IMR-90 (cell line): Measurements from ENCODE around the gene ANTXR1. TPM values are rescaled to one million over a fixed set of nuclear protein-coding genes. Genes with fewer than 3 reads are reported as not detected.
A peak's percentile ranks its signal among the peaks of the same experiment; 100 is the strongest.

Experiments used
- ATAC-seq: fragments of 200-7000 bp; cut with Tn5 transposase; 2 replicates; pipeline ENCODE4 v1.9.1; 2020; ENCODE audit warnings: low read depth, mild to moderate bottlenecking, moderate library complexity
- BruUV-seq: library from RNA; stranded (reverse); fragments of 400-500 nt; replicated peaks from 2 replicates; lab custom pipeline; 2021; lab: Mats Ljungman, UMichigan
- CTCF ChIA-PET: fragments of 300-600 bp; formaldehyde crosslinking; extraction: SDS; loops from one replicate; lab custom pipeline; 2021; ENCODE audit warnings: antibody characterized with exemption; lab: Yijun Ruan, JAX
- POLR2A ChIA-PET: fragments of 300-600 bp; sonication (Branson Sonifier 250); formaldehyde crosslinking; loops from one replicate; lab custom pipeline; 2022; ENCODE audit warnings: antibody characterized with exemption; ENCODE audit not compliant: unreplicated experiment; lab: Charles Lee
- DNase-seq: peaks from one replicate; pipeline ENCODE4 v3.0.0; 2013
- H2AFZ ChIP-seq: replicated peaks from 2 replicates; pipeline ENCODE3; 2013; ENCODE audit warnings: low read length, mild to moderate bottlenecking; ENCODE audit not compliant: poor library complexity
- H2AK5ac ChIP-seq: 2 replicates; pipeline ENCODE4 v1.6.1; 2013; ENCODE audit warnings: low read depth, low read length, inconsistent platforms
- H2AK9ac ChIP-seq: replicated peaks from 2 replicates; pipeline ENCODE3; 2013; ENCODE audit warnings: mild to moderate bottlenecking, low read depth, low read length, moderate library complexity; ENCODE audit not compliant: poor library complexity
- H2BK120ac ChIP-seq: 2 replicates; pipeline ENCODE4 v1.6.1; 2013; ENCODE audit warnings: low read depth, low read length, inconsistent platforms
- H2BK15ac ChIP-seq: 3 replicates; pipeline ENCODE4 v1.6.1; 2013; ENCODE audit warnings: low read depth, low read length, inconsistent platforms
- H2BK20ac ChIP-seq: 2 replicates; pipeline ENCODE4 v1.6.1; 2013; ENCODE audit warnings: low read depth, mild to moderate bottlenecking, inconsistent platforms, low read length, moderate library complexity
- H2BK5ac ChIP-seq: 2 replicates; pipeline ENCODE4 v1.6.1; 2013; ENCODE audit warnings: mild to moderate bottlenecking, low read depth, low read length, inconsistent platforms; ENCODE audit not compliant: poor library complexity, severe bottlenecking
- H3K14ac ChIP-seq: replicated peaks from 2 replicates; pipeline ENCODE4 v1.6.1; 2013; ENCODE audit warnings: low read depth, low read length, inconsistent platforms
- H3K18ac ChIP-seq: 2 replicates; pipeline ENCODE4 v1.6.1; 2013; ENCODE audit warnings: low read depth, low read length, control low read depth
- H3K23ac ChIP-seq: 2 replicates; pipeline ENCODE4 v1.6.1; 2013; ENCODE audit warnings: low read depth, low read length, inconsistent platforms
- H3K27ac ChIP-seq: 2 replicates; pipeline ENCODE4 v1.5.1; 2013; ENCODE audit warnings: mild to moderate bottlenecking, control low read depth, low read length; ENCODE audit not compliant: insufficient read depth
- H3K27me3 ChIP-seq: 2 replicates; pipeline ENCODE4 v1.6.1; 2013; ENCODE audit warnings: low read length; ENCODE audit not compliant: control insufficient read depth, insufficient read depth
- H3K36me3 ChIP-seq: 2 replicates; pipeline ENCODE4 v1.6.1; 2013; ENCODE audit warnings: low read length, mixed read lengths; ENCODE audit not compliant: control insufficient read depth, insufficient read depth
- H3K4ac ChIP-seq: 2 replicates; pipeline ENCODE4 v1.6.1; 2013; ENCODE audit warnings: low read depth, low read length, inconsistent platforms
- H3K4me1 ChIP-seq: 2 replicates; pipeline ENCODE4 v1.6.1; 2013; ENCODE audit warnings: low read length, mixed read lengths; ENCODE audit not compliant: control insufficient read depth, insufficient read depth
- H3K4me2 ChIP-seq: 2 replicates; pipeline ENCODE4 v1.6.1; 2013; ENCODE audit warnings: low read depth, mild to moderate bottlenecking, control low read depth, low read length, moderate library complexity
- H3K4me3 ChIP-seq: 2 replicates; pipeline ENCODE4 v1.5.1; 2013; ENCODE audit warnings: low read depth, mild to moderate bottlenecking, control low read depth, low read length, moderate library complexity; ENCODE audit not compliant: insufficient read depth
- H3K56ac ChIP-seq: 2 replicates; pipeline ENCODE4 v1.6.1; 2013; ENCODE audit warnings: low read length, inconsistent platforms; ENCODE audit not compliant: insufficient read depth; ENCODE audit errors: extremely low read depth
- H3K79me1 ChIP-seq, 2 experiments: 2 replicates each; pipeline ENCODE4 v1.6.1; 2013; ENCODE audit warnings: low read length in 2 of 2, inconsistent platforms in 1 of 2, low read depth in 1 of 2
- H3K9ac ChIP-seq: 2 replicates; pipeline ENCODE4 v1.6.1; 2013; ENCODE audit warnings: low read depth, low read length, control low read depth
- H3K9me1 ChIP-seq: 2 replicates; pipeline ENCODE4 v1.6.1; 2013; ENCODE audit warnings: low read length, inconsistent platforms; ENCODE audit not compliant: insufficient read depth
- H3K9me3 ChIP-seq: 2 replicates; pipeline ENCODE4 v1.6.1; 2013; ENCODE audit warnings: low read length; ENCODE audit not compliant: control insufficient read depth, insufficient read depth
- H4K20me1 ChIP-seq: 2 replicates; pipeline ENCODE4 v1.6.1; 2013; ENCODE audit warnings: low read length, inconsistent platforms; ENCODE audit not compliant: insufficient read depth
- H4K5ac ChIP-seq: 2 replicates; pipeline ENCODE4 v1.6.1; 2013; ENCODE audit warnings: mild to moderate bottlenecking, low read depth, low read length, control low read depth
- H4K8ac ChIP-seq, 2 experiments: 2 replicates each; pipeline ENCODE4 v1.6.1; 2013; ENCODE audit warnings: low read depth in 2 of 2, low read length in 2 of 2, control low read depth in 1 of 2, inconsistent platforms in 1 of 2
- H4K91ac ChIP-seq: 2 replicates; pipeline ENCODE4 v1.6.1; 2013; ENCODE audit warnings: low read depth, low read length, inconsistent platforms; ENCODE audit not compliant: insufficient read depth
- BHLHE40 ChIP-seq: fragments of 150-350 bp; IDR thresholded peaks from 2 replicates; pipeline ENCODE4 v1.6.1; 2016; ENCODE audit warnings: mild to moderate bottlenecking, low read depth, low read length
- CEBPB ChIP-seq: IDR thresholded peaks from 2 replicates; pipeline ENCODE4 v1.6.1; 2012; ENCODE audit warnings: low read depth, low read length, improper control_type of control experiment
- MAZ ChIP-seq: IDR thresholded peaks from 2 replicates; pipeline ENCODE4 v1.6.1; 2012; ENCODE audit warnings: low read depth, mild to moderate bottlenecking, low read length, improper control_type of control experiment, moderate library complexity, borderline replicate concordance
- MXI1 ChIP-seq: IDR thresholded peaks from 2 replicates; pipeline ENCODE4 v1.6.1; 2012; ENCODE audit warnings: low read depth, mild to moderate bottlenecking, low read length, moderate library complexity, borderline replicate concordance
- NFE2L2 ChIP-seq: fragments of 150-350 bp; IDR thresholded peaks from 2 replicates; pipeline ENCODE4 v1.6.1; 2016; ENCODE audit warnings: low read depth, mild to moderate bottlenecking, low read length
- POLR2A ChIP-seq: IDR thresholded peaks from 2 replicates; pipeline ENCODE4 v1.6.1; 2012; ENCODE audit warnings: mild to moderate bottlenecking, low read depth, low read length
- RCOR1 ChIP-seq: IDR thresholded peaks from 2 replicates; pipeline ENCODE4 v1.6.1; 2012; ENCODE audit warnings: mild to moderate bottlenecking, low read length, improper control_type of control experiment; ENCODE audit not compliant: insufficient replicate concordance
- RFX5 ChIP-seq: IDR thresholded peaks from 2 replicates; pipeline ENCODE4 v1.8.0; 2012; ENCODE audit warnings: low read depth, mild to moderate bottlenecking, low read length, moderate library complexity
- WGBS, 2 experiments: methylation state at CpG; one replicate each; pipeline versions ENCODE4 v1.1.5 to v1.1.7; 2013; ENCODE audit warnings: missing lambda C conversion rate in 2 of 2; ENCODE audit not compliant: insufficient read length in 1 of 2; ENCODE audit errors: extremely low coverage in 2 of 2; 5-methylcytosine and 5-hydroxymethylcytosine counted together
- dilution Hi-C: fragments of 300-500 bp; cut with HindIII; formaldehyde crosslinking; loops from one replicate; pipeline ENCODE4 v1.14.3; 2018; ENCODE audit warnings: low sequenced_read_pairs; ENCODE audit not compliant: unreplicated experiment
- in situ Hi-C: fragments of 300-500 bp; cut with MboI; formaldehyde crosslinking; loops from 3 replicates; pipeline ENCODE4 v1.14.3; 2019; ENCODE audit warnings: low sequenced_read_pairs, inconsistent platforms, mixed read lengths
- intact Hi-C: fragments of 100-400 bp; cut with micrococcal nuclease; formaldehyde crosslinking; loops from 2 replicates; pipeline ENCODE4 v1.10.0; 2022
- polyA plus RNA-seq, 3 experiments: library from polyadenylated mRNA; depleted of rRNA; stranded (reverse); fragments of >200 nt; gene quantifications; 2 replicates each; pipeline ENCODE4 v1.2.3, GENCODE V29; 2012; ENCODE audit warnings: low replicate concordance in 1 of 3
- total RNA-seq: library from RNA; depleted of rRNA; stranded (reverse); fragments of >200 nt; gene quantifications from 2 replicates; pipeline ENCODE4 v1.2.3, GENCODE V29; 2012
- TF ChIP-seq, protein P1 (sequence below): fragments of 150-350 bp; IDR thresholded peaks from 2 replicates; pipeline ENCODE4 v1.6.1; 2017; ENCODE audit warnings: mild to moderate bottlenecking, antibody characterized with exemption, low read length, low read depth
- TF ChIP-seq, protein P2 (sequence below): fragments of 150-350 bp; IDR thresholded peaks from 2 replicates; pipeline ENCODE4 v1.6.1; 2016; ENCODE audit warnings: low read depth, mild to moderate bottlenecking, low read length, moderate library complexity, borderline replicate concordance

The ANTXR1 gene
- total and polyA plus RNA-seq, 2 of the 4 experiments (the other 2 are of a cell fraction) = 27.2 to 36.9 TPM

DNA sequence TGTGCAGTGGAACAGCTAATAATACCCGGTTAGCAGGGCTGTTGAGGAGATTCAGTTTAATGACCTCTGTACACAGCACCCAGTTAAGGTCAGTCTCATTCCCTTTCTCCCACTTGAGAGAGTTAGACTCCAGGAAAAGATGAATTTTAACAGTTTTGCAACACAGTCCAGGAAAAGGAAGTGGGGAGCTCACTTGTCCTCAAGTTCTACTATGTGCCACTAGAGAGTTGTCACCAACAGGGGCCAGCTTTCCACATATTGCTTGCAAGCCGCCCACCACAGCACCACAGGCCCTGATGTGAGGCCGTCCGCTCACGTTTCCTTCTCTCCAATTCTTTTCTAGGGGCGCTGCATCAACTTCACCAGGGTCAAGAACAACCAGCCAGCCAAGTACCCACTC, 231.9 kb downstream of the ANTXR1 start:
- Histone ChIP-seq H3K9me1 (peaks cover 32% of the 10 kb centered on the region), H3K79me1 (peaks cover 21 to 58% of the 10 kb centered on the region in 2 experiments; a peak in 3 of 4 replicates), H4K8ac (peak overlapping the region; percentile 84 to 91; a peak in 3 of 4 replicates), H3K27ac (peak overlapping the region; percentile 49; the same call in 1 of the 2 replicates), H3K9ac (peak overlapping the region; percentile 36; the same call in 1 of the 2 replicates), H3K14ac (peak overlapping the region; percentile 69), H2AK5ac (peak overlapping the region; percentile 80), H2BK5ac (peak overlapping the region; percentile 33), H2AK9ac (no peak overlapping the region), H3K36me3 (peaks cover 49% of the 10 kb centered on the region), H2AFZ (no peak overlapping the region), H3K4me3 (no peak overlapping the region), H3K4me1 (peaks cover 33% of the 10 kb centered on the region), H4K20me1 (no peaks in the 10 kb centered on the region), H3K4ac (peak overlapping the region; percentile 81), H3K23ac (peak overlapping the region; percentile 80; the same call in 1 of the 2 replicates), H2BK20ac (peak overlapping the region; percentile 90), H4K5ac (peak overlapping the region; percentile 96), H2BK120ac (peak overlapping the region; percentile 88), H3K27me3 (no peaks in the 10 kb centered on the region), H2BK15ac (peak overlapping the region; percentile 67; the same call in 2 of the 3 replicates), H4K91ac (peak overlapping the region; percentile 69), H3K56ac (no peak overlapping the region), H3K18ac (peak overlapping the region; percentile 96), H3K9me3 (no peaks in the 10 kb centered on the region), H3K4me2 (no peak overlapping the region; the same call in 1 of the 2 replicates)
- in situ Hi-C loops (no loop called here), intact Hi-C loops (loop anchor here (5.0 kb wide), 1 partner anchor 62 kb away; no protein-coding TSS in a partner anchor), dilution Hi-C loops (no loop called here)
- ATAC-seq (no peak), DNase-seq (no peak)
- ChIA-PET CTCF (interaction anchor here (0.6 kb wide), 1 partner anchor 234 kb away, joined by 3 read pairs; no protein-coding TSS in a partner anchor), POLR2A (no interaction called here)
- 96% methylated on average over 4 of the region's 6 CpGs; no CpG with 5 or more reads in 1 of the 2 experiments for WGBS, 2 experiments
- no peak for TF ChIP-seq CEBPB
- TF ChIP-seq, protein P1, sequence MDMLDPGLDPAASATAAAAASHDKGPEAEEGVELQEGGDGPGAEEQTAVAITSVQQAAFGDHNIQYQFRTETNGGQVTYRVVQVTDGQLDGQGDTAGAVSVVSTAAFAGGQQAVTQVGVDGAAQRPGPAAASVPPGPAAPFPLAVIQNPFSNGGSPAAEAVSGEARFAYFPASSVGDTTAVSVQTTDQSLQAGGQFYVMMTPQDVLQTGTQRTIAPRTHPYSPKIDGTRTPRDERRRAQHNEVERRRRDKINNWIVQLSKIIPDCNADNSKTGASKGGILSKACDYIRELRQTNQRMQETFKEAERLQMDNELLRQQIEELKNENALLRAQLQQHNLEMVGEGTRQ = no peak
- TF ChIP-seq, protein P2, sequence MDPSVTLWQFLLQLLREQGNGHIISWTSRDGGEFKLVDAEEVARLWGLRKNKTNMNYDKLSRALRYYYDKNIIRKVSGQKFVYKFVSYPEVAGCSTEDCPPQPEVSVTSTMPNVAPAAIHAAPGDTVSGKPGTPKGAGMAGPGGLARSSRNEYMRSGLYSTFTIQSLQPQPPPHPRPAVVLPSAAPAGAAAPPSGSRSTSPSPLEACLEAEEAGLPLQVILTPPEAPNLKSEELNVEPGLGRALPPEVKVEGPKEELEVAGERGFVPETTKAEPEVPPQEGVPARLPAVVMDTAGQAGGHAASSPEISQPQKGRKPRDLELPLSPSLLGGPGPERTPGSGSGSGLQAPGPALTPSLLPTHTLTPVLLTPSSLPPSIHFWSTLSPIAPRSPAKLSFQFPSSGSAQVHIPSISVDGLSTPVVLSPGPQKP = no peak
- TF ChIP-seq BHLHE40 = no peak
- no peak for TF ChIP-seq NFE2L2
- no peak for TF ChIP-seq MAZ
- TF ChIP-seq POLR2A = no peak
- no peak for TF ChIP-seq MXI1
- TF ChIP-seq RFX5 = no peak
- TF ChIP-seq RCOR1 = no peak
- BruUV-seq = no TSS peak
